Transverse colon (tissue), 3 donors: Measurements from ENCODE around the gene CBX7.

Experiments used
- CTCF ChIP-seq, 5 experiments: fragments of 200-600 bp in 3 of 5; fragments of 450-650 bp in 2 of 5; sonication (generic) in 3 of 5; IDR thresholded peaks; 1 replicate in 2 of 5; 2 replicates in 3 of 5; pipeline ENCODE4 v1.5.1; 2016 to 2017; ENCODE audit warnings: antibody characterized with exemption in 5 of 5, inconsistent platforms in 3 of 5, mild to moderate bottlenecking in 2 of 5, moderate library complexity in 1 of 5
- EP300 ChIP-seq: sonication (generic); formaldehyde crosslinking; IDR thresholded peaks from one replicate; pipeline ENCODE4 v1.6.1; 2017; ENCODE audit warnings: antibody characterized with exemption, low read depth

DNA sequence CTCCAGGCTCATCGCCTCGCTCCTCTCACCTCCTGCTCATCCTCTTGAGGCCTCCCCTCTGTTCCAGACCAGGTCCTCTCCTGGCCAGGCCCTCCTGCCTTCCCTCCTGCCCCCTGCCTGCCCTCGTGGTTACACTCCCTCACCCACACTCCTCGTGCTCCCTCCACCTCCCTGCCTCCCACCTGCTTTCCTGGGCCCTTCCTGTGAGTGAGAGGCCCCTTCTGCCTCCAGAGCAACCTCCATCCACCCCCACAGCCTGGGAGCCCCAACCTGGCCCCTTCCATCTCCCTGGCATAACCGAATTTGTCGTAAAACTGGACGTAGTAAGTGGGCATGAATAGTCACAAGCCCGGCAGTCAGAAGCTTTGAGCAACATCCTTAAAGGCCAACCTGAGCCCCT lies 70.9 kb downstream of the CBX7 start:
- TF ChIP-seq EP300: no peak
- no peak for TF ChIP-seq CTCF (IDR thresholded peaks at IDR 0.05)
